Astrocyte of the cerebellum (primary cell): ENCODE measurements around the gene ANKMY1.
A peak's percentile ranks its signal among the peaks of the same experiment; 100 is the strongest.

ENCODE experiments used
- DNase-seq: peaks from one replicate; pipeline ENCODE4 v3.0.0-alpha.2; 2011; ENCODE audit warnings: low read depth
- H3K4me3 ChIP-seq: 2 replicates; pipeline ENCODE4 v1.5.1; 2011; ENCODE audit warnings: mild to moderate bottlenecking, low read depth, low read length, moderate library complexity
- CTCF ChIP-seq: IDR thresholded peaks from 2 replicates; pipeline ENCODE4 v1.5.1; 2012; ENCODE audit warnings: low read length, low read depth, moderate library complexity, mild to moderate bottlenecking; ENCODE audit errors: missing control alignments
- in situ Hi-C: cut with HindIII; loops from 2 replicates; pipeline ENCODE4 v1.10.0; 2017; ENCODE audit warnings: low sequenced_read_pairs

The ANKMY1 gene

GRCh38 chr2:240557808-240558207, at the start of gene ANKMY1:
Gene ANKMY1, minus strand, starts transcription at chr2:240557988. Its CDS starts 653 bp downstream, at chr2:240557335.
- peak within 1 kb of the TSS; percentile 46 for H3K4me3 ChIP-seq
- no peak for TF ChIP-seq CTCF
- in situ Hi-C loops = no loop called here
- DNase-seq = no peak

- H3K4me3 ChIP-seq = no peak overlapping the region
- in situ Hi-C loops = no loop called here
- DNase-seq = no peak
- TF ChIP-seq CTCF = no peak
Measured at GRCh38 chr2:240605867-240606743, 48.3 kb upstream of the ANKMY1 start.

GRCh38 chr2:240604939-240605716, 47.3 kb upstream of the ANKMY1 start:
- H3K4me3 ChIP-seq = no peak overlapping the region
- in situ Hi-C loops = no loop called here
- no peak for DNase-seq
- no peak for TF ChIP-seq CTCF

GRCh38 chr2:240604291-240604938, 46.6 kb upstream of the ANKMY1 start:
- peak; percentile 51 for TF ChIP-seq CTCF
- no peak overlapping the region for H3K4me3 ChIP-seq
- DNase-seq = no peak
- in situ Hi-C loops = no loop called here

GRCh38 chr2:240603846-240604245, 46.1 kb upstream of the ANKMY1 start:
- DNase-seq = no peak
- no peak overlapping the region for H3K4me3 ChIP-seq
- in situ Hi-C loops = no loop called here
- TF ChIP-seq CTCF = no peak

- H3K4me3 ChIP-seq = no peak overlapping the region
- in situ Hi-C loops = no loop called here
- no peak for TF ChIP-seq CTCF
- no peak for DNase-seq
Measured at GRCh38 chr2:240603081-240603835, 45.5 kb upstream of the ANKMY1 start.
